H1 (cell line): Measurements from ENCODE around the gene GTPBP6. TPM values are rescaled to one million over a fixed set of nuclear protein-coding genes. Genes with fewer than 3 reads are reported as not detected.

ENCODE experiments used
- CBX5 ChIP-seq: fragments of 300-800, 300-1000 bp; sonication (generic); IDR thresholded peaks from 2 replicates; pipeline ENCODE4 v1.7.1; 2016; ENCODE audit warnings: antibody characterized with exemption, low read length, low read depth
- CBX8 ChIP-seq: fragments of 300-800, 300-1000 bp; sonication (generic); IDR thresholded peaks from 2 replicates; pipeline ENCODE4 v1.7.1; 2016; ENCODE audit warnings: low read depth, low read length, borderline replicate concordance
- POU5F1 ChIP-seq: IDR thresholded peaks from 2 replicates; pipeline ENCODE4 v1.6.1; 2011; ENCODE audit warnings: low read depth, mild to moderate bottlenecking, low read length, moderate library complexity
- polyA plus RNA-seq, 7 experiments: library from polyadenylated mRNA; depleted of rRNA in 3 of 7; stranded (reverse) in 5 of 7; unstranded in 2 of 7; fragments of >200 nt in 5 of 7; fragments of 200-250 nt in 2 of 7; gene quantifications; 1 replicate in 5 of 7; 2 replicates in 1 of 7; 4 replicates in 1 of 7; pipeline versions ENCODE4 v1.2.1 to v1.2.3, GENCODE V29; 2011 to 2013; ENCODE audit warnings: missing spikeins in 2 of 7, mixed read lengths in 2 of 7
- total RNA-seq: library from RNA; stranded (reverse); fragmentation: NEBNext Ultra II Directional; extraction: Animal tissue kit (Norgen Biotek cat#: 25700); gene quantifications from 2 replicates; pipeline ENCODE4 v1.2.1, GENCODE V29; 2021
- TF ChIP-seq, protein P1 (sequence below): fragments of 300-600 bp; sonication (generic); IDR thresholded peaks from 2 replicates; pipeline ENCODE4 v1.7.1; 2012; ENCODE audit warnings: low read length, moderate library complexity, mild to moderate bottlenecking, inconsistent platforms; ENCODE audit not compliant: insufficient replicate concordance
- TF ChIP-seq, protein P2 (sequence below): IDR thresholded peaks from 2 replicates; pipeline ENCODE4 v1.6.1; 2012; ENCODE audit warnings: inconsistent platforms
- TF ChIP-seq, protein P3 (sequence below), 3 experiments: IDR thresholded peaks; 1 replicate in 2 of 3; 2 replicates in 1 of 3; pipeline versions ENCODE4 v1.5.1 to v1.6.1; 2011; ENCODE audit warnings: low read length in 3 of 3, mild to moderate bottlenecking in 3 of 3, inconsistent platforms in 2 of 3, low read depth in 1 of 3, moderate library complexity in 1 of 3; ENCODE audit not compliant: insufficient read depth in 1 of 3; ENCODE audit errors: control extremely low read depth in 1 of 3
- TF ChIP-seq, protein P4 (sequence below): IDR thresholded peaks from 2 replicates; pipeline ENCODE4 v1.6.1; 2011; ENCODE audit warnings: low read depth, mild to moderate bottlenecking, low read length; ENCODE audit not compliant: insufficient read depth

The GTPBP6 gene
- total and polyA plus RNA-seq, 2 of the 8 experiments (the other 6 are each of a cell fraction or from before 2014, with no cell fraction given): 33.9 to 57.1 TPM

DNA sequence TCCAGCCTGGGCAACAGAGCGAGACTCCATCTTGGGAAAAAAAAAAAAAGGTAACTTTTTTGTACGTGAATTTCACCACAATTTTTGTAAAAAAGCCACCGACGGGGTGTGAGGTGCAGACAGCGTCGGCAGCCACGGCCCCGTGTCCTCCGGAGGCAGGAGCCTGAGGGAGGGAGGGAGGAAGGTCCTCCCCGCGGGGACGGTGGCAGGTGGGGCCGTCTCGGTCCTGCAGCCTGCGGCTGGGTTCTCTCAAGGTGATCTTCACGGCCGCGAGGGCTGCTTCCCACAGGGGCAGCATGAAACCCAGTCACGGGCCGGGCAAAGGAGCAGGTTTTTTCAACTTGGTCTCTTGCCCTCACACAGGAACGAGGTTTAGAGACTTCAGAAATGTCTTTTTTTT lies 23.5 kb downstream of the GTPBP6 start (continued):
- TF ChIP-seq, protein P1, sequence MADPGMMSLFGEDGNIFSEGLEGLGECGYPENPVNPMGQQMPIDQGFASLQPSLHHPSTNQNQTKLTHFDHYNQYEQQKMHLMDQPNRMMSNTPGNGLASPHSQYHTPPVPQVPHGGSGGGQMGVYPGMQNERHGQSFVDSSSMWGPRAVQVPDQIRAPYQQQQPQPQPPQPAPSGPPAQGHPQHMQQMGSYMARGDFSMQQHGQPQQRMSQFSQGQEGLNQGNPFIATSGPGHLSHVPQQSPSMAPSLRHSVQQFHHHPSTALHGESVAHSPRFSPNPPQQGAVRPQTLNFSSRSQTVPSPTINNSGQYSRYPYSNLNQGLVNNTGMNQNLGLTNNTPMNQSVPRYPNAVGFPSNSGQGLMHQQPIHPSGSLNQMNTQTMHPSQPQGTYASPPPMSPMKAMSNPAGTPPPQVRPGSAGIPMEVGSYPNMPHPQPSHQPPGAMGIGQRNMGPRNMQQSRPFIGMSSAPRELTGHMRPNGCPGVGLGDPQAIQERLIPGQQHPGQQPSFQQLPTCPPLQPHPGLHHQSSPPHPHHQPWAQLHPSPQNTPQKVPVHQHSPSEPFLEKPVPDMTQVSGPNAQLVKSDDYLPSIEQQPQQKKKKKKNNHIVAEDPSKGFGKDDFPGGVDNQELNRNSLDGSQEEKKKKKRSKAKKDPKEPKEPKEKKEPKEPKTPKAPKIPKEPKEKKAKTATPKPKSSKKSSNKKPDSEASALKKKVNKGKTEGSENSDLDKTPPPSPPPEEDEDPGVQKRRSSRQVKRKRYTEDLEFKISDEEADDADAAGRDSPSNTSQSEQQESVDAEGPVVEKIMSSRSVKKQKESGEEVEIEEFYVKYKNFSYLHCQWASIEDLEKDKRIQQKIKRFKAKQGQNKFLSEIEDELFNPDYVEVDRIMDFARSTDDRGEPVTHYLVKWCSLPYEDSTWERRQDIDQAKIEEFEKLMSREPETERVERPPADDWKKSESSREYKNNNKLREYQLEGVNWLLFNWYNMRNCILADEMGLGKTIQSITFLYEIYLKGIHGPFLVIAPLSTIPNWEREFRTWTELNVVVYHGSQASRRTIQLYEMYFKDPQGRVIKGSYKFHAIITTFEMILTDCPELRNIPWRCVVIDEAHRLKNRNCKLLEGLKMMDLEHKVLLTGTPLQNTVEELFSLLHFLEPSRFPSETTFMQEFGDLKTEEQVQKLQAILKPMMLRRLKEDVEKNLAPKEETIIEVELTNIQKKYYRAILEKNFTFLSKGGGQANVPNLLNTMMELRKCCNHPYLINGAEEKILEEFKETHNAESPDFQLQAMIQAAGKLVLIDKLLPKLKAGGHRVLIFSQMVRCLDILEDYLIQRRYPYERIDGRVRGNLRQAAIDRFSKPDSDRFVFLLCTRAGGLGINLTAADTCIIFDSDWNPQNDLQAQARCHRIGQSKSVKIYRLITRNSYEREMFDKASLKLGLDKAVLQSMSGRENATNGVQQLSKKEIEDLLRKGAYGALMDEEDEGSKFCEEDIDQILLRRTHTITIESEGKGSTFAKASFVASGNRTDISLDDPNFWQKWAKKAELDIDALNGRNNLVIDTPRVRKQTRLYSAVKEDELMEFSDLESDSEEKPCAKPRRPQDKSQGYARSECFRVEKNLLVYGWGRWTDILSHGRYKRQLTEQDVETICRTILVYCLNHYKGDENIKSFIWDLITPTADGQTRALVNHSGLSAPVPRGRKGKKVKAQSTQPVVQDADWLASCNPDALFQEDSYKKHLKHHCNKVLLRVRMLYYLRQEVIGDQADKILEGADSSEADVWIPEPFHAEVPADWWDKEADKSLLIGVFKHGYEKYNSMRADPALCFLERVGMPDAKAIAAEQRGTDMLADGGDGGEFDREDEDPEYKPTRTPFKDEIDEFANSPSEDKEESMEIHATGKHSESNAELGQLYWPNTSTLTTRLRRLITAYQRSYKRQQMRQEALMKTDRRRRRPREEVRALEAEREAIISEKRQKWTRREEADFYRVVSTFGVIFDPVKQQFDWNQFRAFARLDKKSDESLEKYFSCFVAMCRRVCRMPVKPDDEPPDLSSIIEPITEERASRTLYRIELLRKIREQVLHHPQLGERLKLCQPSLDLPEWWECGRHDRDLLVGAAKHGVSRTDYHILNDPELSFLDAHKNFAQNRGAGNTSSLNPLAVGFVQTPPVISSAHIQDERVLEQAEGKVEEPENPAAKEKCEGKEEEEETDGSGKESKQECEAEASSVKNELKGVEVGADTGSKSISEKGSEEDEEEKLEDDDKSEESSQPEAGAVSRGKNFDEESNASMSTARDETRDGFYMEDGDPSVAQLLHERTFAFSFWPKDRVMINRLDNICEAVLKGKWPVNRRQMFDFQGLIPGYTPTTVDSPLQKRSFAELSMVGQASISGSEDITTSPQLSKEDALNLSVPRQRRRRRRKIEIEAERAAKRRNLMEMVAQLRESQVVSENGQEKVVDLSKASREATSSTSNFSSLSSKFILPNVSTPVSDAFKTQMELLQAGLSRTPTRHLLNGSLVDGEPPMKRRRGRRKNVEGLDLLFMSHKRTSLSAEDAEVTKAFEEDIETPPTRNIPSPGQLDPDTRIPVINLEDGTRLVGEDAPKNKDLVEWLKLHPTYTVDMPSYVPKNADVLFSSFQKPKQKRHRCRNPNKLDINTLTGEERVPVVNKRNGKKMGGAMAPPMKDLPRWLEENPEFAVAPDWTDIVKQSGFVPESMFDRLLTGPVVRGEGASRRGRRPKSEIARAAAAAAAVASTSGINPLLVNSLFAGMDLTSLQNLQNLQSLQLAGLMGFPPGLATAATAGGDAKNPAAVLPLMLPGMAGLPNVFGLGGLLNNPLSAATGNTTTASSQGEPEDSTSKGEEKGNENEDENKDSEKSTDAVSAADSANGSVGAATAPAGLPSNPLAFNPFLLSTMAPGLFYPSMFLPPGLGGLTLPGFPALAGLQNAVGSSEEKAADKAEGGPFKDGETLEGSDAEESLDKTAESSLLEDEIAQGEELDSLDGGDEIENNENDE: no peak
- TF ChIP-seq, protein P2, sequence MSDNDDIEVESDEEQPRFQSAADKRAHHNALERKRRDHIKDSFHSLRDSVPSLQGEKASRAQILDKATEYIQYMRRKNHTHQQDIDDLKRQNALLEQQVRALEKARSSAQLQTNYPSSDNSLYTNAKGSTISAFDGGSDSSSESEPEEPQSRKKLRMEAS: no peak
- TF ChIP-seq CBX5 (no peak), CBX8 (no peak), POU5F1 (no peak)
- TF ChIP-seq, protein P3, sequence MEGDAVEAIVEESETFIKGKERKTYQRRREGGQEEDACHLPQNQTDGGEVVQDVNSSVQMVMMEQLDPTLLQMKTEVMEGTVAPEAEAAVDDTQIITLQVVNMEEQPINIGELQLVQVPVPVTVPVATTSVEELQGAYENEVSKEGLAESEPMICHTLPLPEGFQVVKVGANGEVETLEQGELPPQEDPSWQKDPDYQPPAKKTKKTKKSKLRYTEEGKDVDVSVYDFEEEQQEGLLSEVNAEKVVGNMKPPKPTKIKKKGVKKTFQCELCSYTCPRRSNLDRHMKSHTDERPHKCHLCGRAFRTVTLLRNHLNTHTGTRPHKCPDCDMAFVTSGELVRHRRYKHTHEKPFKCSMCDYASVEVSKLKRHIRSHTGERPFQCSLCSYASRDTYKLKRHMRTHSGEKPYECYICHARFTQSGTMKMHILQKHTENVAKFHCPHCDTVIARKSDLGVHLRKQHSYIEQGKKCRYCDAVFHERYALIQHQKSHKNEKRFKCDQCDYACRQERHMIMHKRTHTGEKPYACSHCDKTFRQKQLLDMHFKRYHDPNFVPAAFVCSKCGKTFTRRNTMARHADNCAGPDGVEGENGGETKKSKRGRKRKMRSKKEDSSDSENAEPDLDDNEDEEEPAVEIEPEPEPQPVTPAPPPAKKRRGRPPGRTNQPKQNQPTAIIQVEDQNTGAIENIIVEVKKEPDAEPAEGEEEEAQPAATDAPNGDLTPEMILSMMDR (IDR thresholded peaks at IDR 0.05; ENCODE audit: control extremely low read depth in 1 of 3, insufficient read depth in 1 of 3, low read depth in 1 of 3, low read length in 3 of 3): no peak
- TF ChIP-seq, protein P4, sequence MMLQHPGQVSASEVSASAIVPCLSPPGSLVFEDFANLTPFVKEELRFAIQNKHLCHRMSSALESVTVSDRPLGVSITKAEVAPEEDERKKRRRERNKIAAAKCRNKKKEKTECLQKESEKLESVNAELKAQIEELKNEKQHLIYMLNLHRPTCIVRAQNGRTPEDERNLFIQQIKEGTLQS: no peak
